ENCODE results near the gene DMAP1.

DNA sequence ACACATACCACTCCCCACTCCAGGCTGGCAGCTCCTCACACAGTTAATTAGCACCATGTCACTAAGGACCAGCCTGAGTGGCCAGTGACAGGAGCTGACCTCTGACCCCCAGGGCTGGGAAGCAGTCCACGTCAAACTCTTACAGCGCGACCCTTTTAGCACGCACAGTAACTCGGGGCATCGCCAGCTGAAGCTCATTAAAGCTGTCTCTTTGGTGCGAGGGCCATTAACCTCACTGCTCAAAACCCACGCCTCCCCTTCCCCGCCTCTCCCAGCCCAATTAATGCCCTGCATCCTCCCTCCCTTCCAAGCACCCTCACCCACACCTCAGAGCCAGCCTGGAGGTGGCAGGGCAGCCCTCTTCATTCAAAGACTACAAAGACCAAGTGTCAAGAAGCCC is 31.7 kb downstream of the DMAP1 start:
- TF ChIP-seq, protein P1, sequence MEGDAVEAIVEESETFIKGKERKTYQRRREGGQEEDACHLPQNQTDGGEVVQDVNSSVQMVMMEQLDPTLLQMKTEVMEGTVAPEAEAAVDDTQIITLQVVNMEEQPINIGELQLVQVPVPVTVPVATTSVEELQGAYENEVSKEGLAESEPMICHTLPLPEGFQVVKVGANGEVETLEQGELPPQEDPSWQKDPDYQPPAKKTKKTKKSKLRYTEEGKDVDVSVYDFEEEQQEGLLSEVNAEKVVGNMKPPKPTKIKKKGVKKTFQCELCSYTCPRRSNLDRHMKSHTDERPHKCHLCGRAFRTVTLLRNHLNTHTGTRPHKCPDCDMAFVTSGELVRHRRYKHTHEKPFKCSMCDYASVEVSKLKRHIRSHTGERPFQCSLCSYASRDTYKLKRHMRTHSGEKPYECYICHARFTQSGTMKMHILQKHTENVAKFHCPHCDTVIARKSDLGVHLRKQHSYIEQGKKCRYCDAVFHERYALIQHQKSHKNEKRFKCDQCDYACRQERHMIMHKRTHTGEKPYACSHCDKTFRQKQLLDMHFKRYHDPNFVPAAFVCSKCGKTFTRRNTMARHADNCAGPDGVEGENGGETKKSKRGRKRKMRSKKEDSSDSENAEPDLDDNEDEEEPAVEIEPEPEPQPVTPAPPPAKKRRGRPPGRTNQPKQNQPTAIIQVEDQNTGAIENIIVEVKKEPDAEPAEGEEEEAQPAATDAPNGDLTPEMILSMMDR (IDR thresholded peaks at IDR 0.05): no peak
- TF ChIP-seq POLR2A (IDR thresholded peaks at IDR 0.05): no peak
